Epithelial cell of esophagus (primary cell): Measurements from ENCODE around the gene LETMD1.

Experiments
- DNase-seq: peaks from one replicate; pipeline ENCODE4 v3.0.0; 2010; ENCODE audit warnings: low read depth
- H3K4me3 ChIP-seq: 2 replicates; pipeline ENCODE4 v1.5.1; 2011; ENCODE audit warnings: mild to moderate bottlenecking, low read length, control low read depth
- TF ChIP-seq, protein P1 (sequence below): IDR thresholded peaks from 2 replicates; pipeline ENCODE4 v1.5.1; 2011; ENCODE audit warnings: low read depth, mild to moderate bottlenecking, low read length, control low read depth, inconsistent platforms; ENCODE audit not compliant: insufficient read depth; ENCODE audit errors: missing control alignments

Gene LETMD1

DNA sequence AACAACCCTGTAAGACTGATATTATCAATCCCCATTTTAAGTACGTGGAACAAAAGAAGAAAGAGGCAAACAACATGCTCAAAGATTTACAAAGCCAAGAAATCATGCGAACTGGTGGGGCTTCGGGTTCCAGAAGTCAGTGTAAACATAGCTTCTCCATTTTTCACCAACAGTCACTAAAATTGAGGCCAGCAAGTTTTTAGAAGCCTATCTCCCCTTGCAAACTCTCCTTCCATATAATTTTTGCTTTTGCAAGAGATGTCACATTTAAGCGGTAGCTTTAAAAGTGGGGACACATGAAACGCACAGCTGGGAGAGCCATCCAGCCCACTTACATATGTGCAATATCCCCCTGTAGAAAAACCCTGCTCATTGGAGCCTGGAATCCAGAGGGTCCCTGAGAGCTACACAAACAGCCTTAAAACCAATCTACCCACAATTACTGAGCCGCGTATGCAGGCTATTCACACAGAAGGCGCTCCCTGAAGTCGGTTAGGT, 22.7 kb upstream of the LETMD1 start:
- TF ChIP-seq, protein P1, sequence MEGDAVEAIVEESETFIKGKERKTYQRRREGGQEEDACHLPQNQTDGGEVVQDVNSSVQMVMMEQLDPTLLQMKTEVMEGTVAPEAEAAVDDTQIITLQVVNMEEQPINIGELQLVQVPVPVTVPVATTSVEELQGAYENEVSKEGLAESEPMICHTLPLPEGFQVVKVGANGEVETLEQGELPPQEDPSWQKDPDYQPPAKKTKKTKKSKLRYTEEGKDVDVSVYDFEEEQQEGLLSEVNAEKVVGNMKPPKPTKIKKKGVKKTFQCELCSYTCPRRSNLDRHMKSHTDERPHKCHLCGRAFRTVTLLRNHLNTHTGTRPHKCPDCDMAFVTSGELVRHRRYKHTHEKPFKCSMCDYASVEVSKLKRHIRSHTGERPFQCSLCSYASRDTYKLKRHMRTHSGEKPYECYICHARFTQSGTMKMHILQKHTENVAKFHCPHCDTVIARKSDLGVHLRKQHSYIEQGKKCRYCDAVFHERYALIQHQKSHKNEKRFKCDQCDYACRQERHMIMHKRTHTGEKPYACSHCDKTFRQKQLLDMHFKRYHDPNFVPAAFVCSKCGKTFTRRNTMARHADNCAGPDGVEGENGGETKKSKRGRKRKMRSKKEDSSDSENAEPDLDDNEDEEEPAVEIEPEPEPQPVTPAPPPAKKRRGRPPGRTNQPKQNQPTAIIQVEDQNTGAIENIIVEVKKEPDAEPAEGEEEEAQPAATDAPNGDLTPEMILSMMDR, result no peak
- H3K4me3 ChIP-seq, result peak overlapping the region; percentile 76
- DNase-seq, result no peak

DNA sequence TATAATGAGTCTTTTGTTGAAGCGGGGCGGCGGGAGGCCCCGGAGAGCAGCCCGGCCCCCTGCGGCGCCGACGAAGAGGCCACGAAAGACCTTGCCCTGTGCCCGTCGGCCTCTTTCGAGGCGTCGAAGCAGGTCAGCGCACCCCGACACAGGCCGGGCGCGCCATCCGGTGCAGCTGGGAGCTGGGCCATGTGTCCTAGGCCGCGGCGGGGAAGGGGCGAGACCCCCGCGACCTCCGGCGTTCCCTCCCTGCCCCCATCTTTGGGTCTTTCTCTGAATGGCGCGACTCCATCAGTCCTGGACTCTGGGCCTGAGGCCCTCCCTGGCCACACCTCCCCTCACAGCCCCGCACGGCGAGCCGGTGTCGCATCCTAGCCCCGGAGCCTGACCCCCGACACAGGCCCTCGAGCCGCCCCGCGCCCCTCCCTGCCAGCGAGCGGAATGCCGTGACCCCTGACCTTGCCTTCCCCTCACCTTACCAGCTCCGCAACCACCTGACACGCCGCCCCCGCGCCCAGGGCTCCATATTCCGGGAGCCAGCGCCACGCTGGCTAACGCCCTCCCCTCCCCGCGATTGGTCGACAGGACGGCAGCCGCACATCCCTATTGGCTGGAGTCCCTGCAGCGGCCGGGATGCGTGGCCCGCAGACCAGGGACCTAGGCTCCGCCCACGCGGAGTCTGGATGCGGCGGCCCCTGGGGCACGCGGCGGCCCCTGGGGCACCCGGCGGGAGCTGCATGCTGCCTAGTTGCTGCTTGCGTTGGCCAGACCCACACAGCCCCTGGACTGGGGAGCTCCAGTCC, 22.1 kb upstream of the LETMD1 start, which contains the start of gene SLC11A2:
Gene SLC11A2, minus strand, starts transcription at position 549 of the 803 bp plus-strand sequence. CDS start 15,656 bp downstream, outside the sequence.
- peak within 1 kb of the TSS; percentile 76 for H3K4me3 ChIP-seq
- peak; percentile 97 for DNase-seq
- TF ChIP-seq, protein P1, result no peak

DNA sequence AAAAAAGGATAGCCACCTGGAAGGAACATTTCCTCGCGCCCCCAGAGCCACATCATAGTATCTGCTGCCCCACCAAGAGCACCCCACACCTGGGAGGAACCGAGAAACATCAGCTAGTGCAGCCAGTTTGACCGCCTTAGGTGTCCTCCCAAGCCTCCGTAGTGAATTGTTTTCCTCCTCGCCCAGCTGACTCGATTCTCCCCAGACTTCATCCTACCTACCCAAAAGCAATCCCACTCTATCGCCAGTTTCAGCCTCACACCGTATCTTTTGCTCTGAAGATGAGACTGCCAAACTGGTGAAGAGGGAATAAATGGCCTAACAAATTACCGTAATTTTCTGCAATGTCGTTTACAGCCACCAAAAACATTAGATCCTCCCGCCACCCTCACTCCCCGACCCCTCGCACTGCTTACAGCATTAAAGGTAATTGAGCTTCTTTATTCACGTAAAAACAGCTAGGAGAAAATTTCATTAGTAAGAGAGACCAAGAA, 20.7 kb upstream of the LETMD1 start:
- peak; percentile 32 for DNase-seq
- TF ChIP-seq, protein P1, result no peak
- no peak overlapping the region for H3K4me3 ChIP-seq

DNA sequence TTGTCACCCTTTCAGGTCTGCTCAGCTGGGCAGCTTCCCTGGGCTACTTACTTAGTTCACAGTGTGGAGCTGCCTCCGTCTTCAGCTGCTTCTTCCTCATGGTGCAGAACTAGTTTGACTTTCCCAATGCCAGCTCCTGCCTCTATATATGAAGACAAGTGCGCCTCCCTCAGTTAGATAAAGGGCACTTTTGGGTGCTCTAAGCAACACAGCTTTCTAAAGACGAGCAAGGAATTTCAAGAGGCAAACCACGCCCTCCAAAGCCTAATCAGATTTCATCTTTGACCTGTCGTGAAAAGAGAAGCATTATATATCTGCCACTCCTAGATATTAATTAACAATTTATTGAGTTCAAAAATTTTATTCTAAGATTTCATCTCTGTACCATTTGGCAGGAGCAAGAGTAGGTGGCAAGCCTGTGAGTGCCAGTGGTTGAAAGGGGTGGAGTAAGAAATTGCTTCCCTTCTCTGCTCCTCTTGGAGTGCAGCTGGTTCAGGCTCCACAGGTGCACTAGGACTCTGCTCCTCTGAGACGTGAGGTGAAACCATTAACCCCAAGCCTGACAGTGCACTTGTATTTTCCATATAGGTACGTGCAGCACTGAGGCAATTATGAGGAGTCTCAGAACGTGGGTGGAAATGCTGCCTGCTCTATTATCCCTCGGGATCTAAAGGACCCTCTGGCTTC, 19.9 kb upstream of the LETMD1 start:
- peak overlapping the region; percentile 43 for H3K4me3 ChIP-seq
- peak; percentile 84 for DNase-seq
- TF ChIP-seq, protein P1, result peak; percentile 67

DNA sequence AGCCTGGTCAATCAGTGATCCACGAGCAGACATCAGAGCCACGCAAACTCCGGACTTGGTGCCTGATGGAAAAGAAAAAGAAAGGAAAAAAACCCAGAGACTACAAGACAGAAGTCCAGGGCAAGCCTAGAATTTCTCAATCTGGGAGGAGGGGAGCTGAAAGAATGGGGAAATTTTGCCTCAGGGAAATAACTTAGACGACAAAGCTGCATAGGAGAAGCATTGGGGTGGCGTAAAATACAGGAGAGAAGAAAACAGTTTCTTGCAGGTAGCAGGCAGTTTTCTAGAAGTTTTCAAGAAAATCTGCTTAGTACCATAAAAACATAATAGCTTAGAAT, 19.3 kb upstream of the LETMD1 start:
- TF ChIP-seq, protein P1, result no peak

DNA sequence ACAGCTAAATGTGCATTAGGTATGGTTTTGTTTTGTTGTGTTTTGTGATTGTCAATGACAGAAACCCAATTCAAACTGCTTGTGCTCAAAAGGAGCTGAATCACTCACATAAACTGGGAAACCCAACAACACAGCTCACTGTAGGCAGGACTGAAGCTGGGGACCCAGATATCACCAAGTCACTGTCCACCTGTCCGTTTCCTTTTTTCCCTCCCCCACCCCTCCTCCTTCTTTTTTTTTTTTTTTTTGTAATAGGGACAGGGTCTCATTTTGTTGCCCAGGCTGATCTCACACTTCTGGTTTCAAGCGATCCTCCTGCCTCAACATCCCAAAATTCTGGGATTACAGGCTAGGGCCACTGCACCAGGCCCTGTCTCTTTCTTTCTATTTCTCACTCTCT, 15.1 kb upstream of the LETMD1 start:
- no peak for DNase-seq

More for the DNA sequence above, 19.3 kb upstream of the LETMD1 start:
- DNase-seq, result peak; percentile 85
- H3K4me3 ChIP-seq, result peak overlapping the region; percentile 43

More for the DNA sequence above, 15.1 kb upstream of the LETMD1 start:
- no peak overlapping the region for H3K4me3 ChIP-seq
- TF ChIP-seq, protein P1, result no peak
